Cardiac fibroblast (primary cell): ENCODE measurements around the gene VPS33B.

Experiments
- DNase-seq, 2 donors: peaks; one replicate each; pipeline versions ENCODE4 v3.0.0 to v3.0.0-alpha.2; 2010; ENCODE audit warnings: low read depth in 2 of 2
- H3K4me3 ChIP-seq, 2 donors: replicated peaks in 1 of 2; 1 replicate in 1 of 2; 2 replicates in 1 of 2; pipeline ENCODE4 v1.5.1; 2011; ENCODE audit warnings: low read depth in 2 of 2, low read length in 2 of 2, mild to moderate bottlenecking in 2 of 2, moderate library complexity in 1 of 2
- CTCF ChIP-seq: IDR thresholded peaks from one replicate; pipeline ENCODE4 v1.5.1; 2011; ENCODE audit warnings: low read depth, mild to moderate bottlenecking, low read length, inconsistent platforms

The VPS33B gene

DNA sequence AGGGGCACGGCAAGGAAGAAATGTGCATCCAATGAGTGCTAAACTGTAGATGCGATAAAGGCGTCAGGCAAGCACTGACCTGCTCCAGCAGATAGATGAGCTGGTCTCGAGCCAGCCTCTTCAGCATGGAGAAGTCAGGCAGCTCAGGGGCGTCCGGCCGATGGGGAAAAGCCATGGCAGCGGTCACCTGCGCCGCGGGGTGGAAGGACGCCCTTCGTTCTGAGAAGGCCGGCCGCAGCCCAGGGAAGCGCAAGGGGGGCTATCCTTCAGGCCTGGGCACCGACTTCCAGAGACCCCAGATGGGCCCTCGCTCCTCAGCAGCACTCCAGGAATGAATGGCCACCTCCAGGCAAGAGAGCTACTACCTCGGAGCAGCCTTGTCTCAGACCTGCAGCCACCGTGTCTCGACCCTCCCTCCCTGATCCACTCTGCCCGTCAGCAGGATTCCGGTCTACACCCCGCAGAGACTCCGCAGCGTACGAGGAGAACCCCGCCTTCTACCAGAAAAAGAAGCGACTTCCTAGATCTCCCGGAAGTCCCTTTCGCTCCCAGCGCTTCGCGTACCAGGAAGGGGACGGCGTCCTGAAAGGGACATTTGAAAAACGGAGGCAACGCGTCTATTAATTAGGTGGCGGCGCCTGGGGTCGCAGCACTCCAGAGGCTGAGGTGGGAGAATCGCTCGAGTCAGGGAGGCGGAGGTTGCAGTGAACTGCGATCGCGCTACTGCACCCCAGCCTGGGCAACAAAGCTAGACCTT is at the start of gene VPS33B:
Gene VPS33B (minus strand): TSS at position 520 of the 757 bp plus-strand sequence. CDS start 345 bp downstream, at position 175.
- TF ChIP-seq CTCF = no peak
- H3K4me3 ChIP-seq = peak within 1 kb of the TSS; percentile 80 to 97
- DNase-seq = peak; percentile 82 to 86

DNA sequence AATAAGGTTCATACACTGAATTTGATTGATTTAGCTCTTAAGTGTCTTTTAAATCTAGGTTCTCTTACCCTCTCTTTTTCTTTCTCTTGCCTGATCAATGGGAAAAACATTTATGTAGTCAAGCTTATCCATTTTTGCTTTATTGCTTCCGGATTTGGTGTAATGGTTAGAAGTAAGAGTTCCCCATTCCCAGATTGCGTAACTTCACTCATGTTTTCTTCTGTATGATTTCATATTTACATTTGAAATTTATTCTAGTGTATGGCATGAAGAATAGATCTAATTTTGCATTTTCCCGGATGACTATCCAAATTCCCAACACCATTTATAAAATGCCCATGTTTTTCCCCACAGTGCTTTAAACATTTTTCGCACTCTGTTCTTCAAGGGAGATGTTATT is 49.8 kb upstream of the VPS33B start:
- DNase-seq = no peak
- no peak overlapping the region for H3K4me3 ChIP-seq
- no peak for TF ChIP-seq CTCF

GRCh38 chr15:91070872-91071271 is 48.5 kb upstream of the VPS33B start:
- DNase-seq = no peak
- TF ChIP-seq CTCF = no peak

GRCh38 chr15:91068966-91069365 is 46.6 kb upstream of the VPS33B start:
- TF ChIP-seq CTCF = peak; percentile 3
- no peak for DNase-seq
- H3K4me3 ChIP-seq = no peak overlapping the region

More at GRCh38 chr15:91070872-91071271, 48.5 kb upstream of the VPS33B start:
- no peak overlapping the region for H3K4me3 ChIP-seq

GRCh38 chr15:91068436-91068835 is 46.0 kb upstream of the VPS33B start:
- peak in 1 of 2 donors; percentile 17 for DNase-seq
- H3K4me3 ChIP-seq = no peak overlapping the region
- no peak for TF ChIP-seq CTCF

DNA sequence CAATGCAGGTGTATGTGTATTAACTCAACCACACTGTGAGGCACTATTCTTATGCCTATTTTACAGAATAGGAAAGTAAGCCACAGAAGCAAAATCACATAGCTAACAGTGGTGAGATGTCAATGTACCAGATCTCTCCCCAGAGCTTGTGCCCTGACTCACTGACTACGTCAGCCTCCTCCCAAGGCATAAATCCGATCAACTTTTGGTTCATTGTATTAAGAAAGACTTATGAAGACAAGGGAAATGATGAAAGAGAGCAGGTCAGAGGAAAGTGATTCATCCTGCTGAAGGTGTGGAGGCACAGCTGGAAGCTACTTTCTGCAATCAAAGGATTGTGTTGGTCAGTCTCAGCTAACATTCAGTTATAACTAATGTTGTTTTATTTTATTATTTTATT is 44.6 kb upstream of the VPS33B start:
- no peak overlapping the region for H3K4me3 ChIP-seq
- peak in 1 of 2 donors; percentile 84 for DNase-seq
- TF ChIP-seq CTCF = no peak
